Measurements from ENCODE around the gene SLC7A5.
"Not testable (repeated sequence)": the region's sequence is repeated elsewhere in the genome, so short reads cannot be mapped to it uniquely, and the experiment has no call there.

SLC7A5 gene

GRCh38 chr16:87887931-87888330 is 18.6 kb upstream of the SLC7A5 start:
- DNase-seq, result not testable (repeated sequence)

- not testable (repeated sequence) for DNase-seq
These were observed 16.2 kb upstream of the SLC7A5 start for GRCh38 chr16:87885371-87885967.

- no peak for DNase-seq
These were observed 13.2 kb upstream of the SLC7A5 start for GRCh38 chr16:87882436-87883019.

GRCh38 chr16:87881324-87882200 is 12.3 kb upstream of the SLC7A5 start:
- DNase-seq, result no peak

- DNase-seq, result no peak
These were observed 10.9 kb upstream of the SLC7A5 start for GRCh38 chr16:87880117-87880696.

GRCh38 chr16:87879411-87880013 is 10.2 kb upstream of the SLC7A5 start:
- not testable (repeated sequence) for DNase-seq

GRCh38 chr16:87878704-87879103 is 9.4 kb upstream of the SLC7A5 start:
- no peak for DNase-seq

- no peak for DNase-seq
These were observed 8.7 kb upstream of the SLC7A5 start for GRCh38 chr16:87877942-87878507.

GRCh38 chr16:87874639-87875427 is 5.5 kb upstream of the SLC7A5 start:
- DNase-seq, result peak; percentile 51

GRCh38 chr16:87870418-87871291 is 1.3 kb upstream of the SLC7A5 start:
- not testable (repeated sequence) for DNase-seq

GRCh38 chr16:87869879-87870417 is 641 bp upstream of the SLC7A5 start:
- not testable (repeated sequence) for DNase-seq

GRCh38 chr16:87868254-87869029 is 865 bp downstream of the SLC7A5 start:
- DNase-seq, result peak; percentile 59

- DNase-seq, result peak; percentile 66
These were observed 3.3 kb downstream of the SLC7A5 start for GRCh38 chr16:87865902-87866555.

- DNase-seq, result no peak
These were observed 4.8 kb downstream of the SLC7A5 start for GRCh38 chr16:87864331-87864989.

- not testable (repeated sequence) for DNase-seq
These were observed 6.0 kb downstream of the SLC7A5 start for GRCh38 chr16:87863327-87863635.

GRCh38 chr16:87862597-87863326 is 6.5 kb downstream of the SLC7A5 start:
- not testable (repeated sequence) for DNase-seq

- DNase-seq, result not testable (repeated sequence)
These were observed 7.8 kb downstream of the SLC7A5 start for GRCh38 chr16:87861300-87862099.
